OCI-LY1 (cell line): ENCODE data around the gene DNAJC3.

Experiments used
- H2AFZ ChIP-seq: fragments of 200-600 bp; sonication (generic), shearing (Covaris generic); 2 replicates; pipeline ENCODE4 v1.6.0; 2014; ENCODE audit warnings: antibody characterized with exemption, mild to moderate bottlenecking, low read length
- H3F3A ChIP-seq: fragments of 200-600 bp; sonication (generic), shearing (Covaris generic); 2 replicates; pipeline ENCODE4 v1.6.0; 2014; ENCODE audit warnings: mild to moderate bottlenecking, antibody characterized with exemption, low read length, moderate library complexity; ENCODE audit not compliant: insufficient read depth
- H3K27ac ChIP-seq: fragments of 200-600 bp; sonication (generic); 2 replicates; pipeline ENCODE4 v1.5.1; 2014; ENCODE audit warnings: low read length, mixed run types, mild to moderate bottlenecking, low read depth; ENCODE audit not compliant: poor library complexity, severe bottlenecking
- H3K27me3 ChIP-seq: fragments of 200-600 bp; sonication (generic); 2 replicates; pipeline ENCODE4 v1.6.0; 2014; ENCODE audit warnings: antibody characterized with exemption, mild to moderate bottlenecking, low read length, moderate library complexity; ENCODE audit not compliant: insufficient read depth
- H3K36me3 ChIP-seq: fragments of 200-600 bp; sonication (generic); 2 replicates; pipeline ENCODE4 v1.6.1; 2014; ENCODE audit warnings: mild to moderate bottlenecking, antibody characterized with exemption, low read length, moderate library complexity, mixed read lengths; ENCODE audit not compliant: insufficient read depth
- H3K4me1 ChIP-seq: fragments of 200-600 bp; sonication (generic); 2 replicates; pipeline ENCODE4 v1.5.1; 2014; ENCODE audit warnings: mild to moderate bottlenecking, low read length, moderate library complexity; ENCODE audit not compliant: insufficient read depth, severe bottlenecking
- H3K4me2 ChIP-seq: fragments of 200-600 bp; sonication (generic), shearing (Covaris generic); 2 replicates; pipeline ENCODE4 v1.6.1; 2014; ENCODE audit warnings: low read length
- H3K4me3 ChIP-seq: fragments of 200-600 bp; sonication (generic); 2 replicates; pipeline ENCODE4 v1.5.1; 2014; ENCODE audit warnings: low read length, low read depth, mild to moderate bottlenecking, mixed read lengths; ENCODE audit not compliant: poor library complexity, severe bottlenecking
- H3K79me2 ChIP-seq: fragments of 200-600 bp; shearing (Covaris generic); 2 replicates; pipeline ENCODE4 v1.6.1; 2016; ENCODE audit warnings: mixed run types, low read length, mixed read lengths; ENCODE audit not compliant: insufficient read depth
- H3K9ac ChIP-seq: fragments of 200-600 bp; sonication (generic), shearing (Covaris generic); 2 replicates; pipeline ENCODE4 v1.6.1; 2014; ENCODE audit warnings: mild to moderate bottlenecking, low read length, mixed read lengths
- H3K9me2 ChIP-seq: fragments of 200-600 bp; sonication (generic), shearing (Covaris generic); 2 replicates; pipeline ENCODE4 v1.6.1; 2014; ENCODE audit warnings: low read depth, mild to moderate bottlenecking, low read length, mixed read lengths
- H3K9me3 ChIP-seq: fragments of 200-600 bp; shearing (Covaris generic); 2 replicates; pipeline ENCODE4 v1.6.1; 2014; ENCODE audit warnings: low read length, mixed read lengths
- H4K20me1 ChIP-seq: fragments of 200-600 bp; sonication (generic), shearing (Covaris generic); 2 replicates; pipeline ENCODE4 v1.6.0; 2016; ENCODE audit warnings: mild to moderate bottlenecking, low read length; ENCODE audit not compliant: insufficient read depth
- CTCF ChIP-seq: fragments of 200-600 bp; sonication (generic), shearing (Covaris generic); IDR thresholded peaks from 2 replicates; pipeline ENCODE4 v1.5.1; 2017; ENCODE audit warnings: mild to moderate bottlenecking, antibody characterized with exemption, low read length, moderate library complexity, mixed read lengths
- EZH2 ChIP-seq: fragments of 200-600 bp; sonication (generic), shearing (Covaris generic); IDR thresholded peaks from 2 replicates; pipeline ENCODE4 v1.8.0; 2017; ENCODE audit warnings: borderline replicate concordance, mixed run types, mild to moderate bottlenecking, antibody characterized with exemption, low read length, moderate library complexity, mixed read lengths

DNAJC3 gene

GRCh38 chr13:95704510-95704909, 27.6 kb downstream of the DNAJC3 start:
- Histone ChIP-seq H3K4me2 (no peak overlapping the region), H2AFZ (no peak overlapping the region), H3K79me2 (peaks cover 74% of the 10 kb centered on the region), H3K9ac (no peak overlapping the region), H3K4me1 (peaks cover 32% of the 10 kb centered on the region), H3K9me2 (no peaks in the 10 kb centered on the region), H3K27me3 (no peaks in the 10 kb centered on the region), H3K9me3 (no peaks in the 10 kb centered on the region), H3K27ac (no peak overlapping the region), H4K20me1 (no peaks in the 10 kb centered on the region), H3K4me3 (no peak overlapping the region), H3F3A (no peaks in the 10 kb centered on the region), H3K36me3 (peaks cover 1% of the 10 kb centered on the region; the same call in 1 of the 2 replicates)
- TF ChIP-seq EZH2: no peak
- peak; percentile 40; the same call in 1 of the 2 replicates for TF ChIP-seq CTCF

GRCh38 chr13:95706356-95706755, 29.4 kb downstream of the DNAJC3 start:
- no peaks in the 10 kb centered on the region for H3K27me3 ChIP-seq
- H3K9me2 ChIP-seq: no peaks in the 10 kb centered on the region
- peaks cover 20% of the 10 kb centered on the region for H3K36me3 ChIP-seq
- no peaks in the 10 kb centered on the region for H4K20me1 ChIP-seq
- TF ChIP-seq EZH2: no peak
- no peak for TF ChIP-seq CTCF
- H2AFZ ChIP-seq: no peak overlapping the region
- no peak overlapping the region for H3K4me3 ChIP-seq
- H3K9ac ChIP-seq: no peak overlapping the region
- no peak overlapping the region for H3K4me2 ChIP-seq
- H3K4me1 ChIP-seq: peaks cover 27% of the 10 kb centered on the region
- H3K79me2 ChIP-seq: peaks cover 61% of the 10 kb centered on the region
- no peaks in the 10 kb centered on the region for H3K9me3 ChIP-seq
- no peak overlapping the region for H3K27ac ChIP-seq
- no peaks in the 10 kb centered on the region for H3F3A ChIP-seq

GRCh38 chr13:95707035-95707434, 30.1 kb downstream of the DNAJC3 start:
- Histone ChIP-seq H3K9me2 (no peaks in the 10 kb centered on the region), H3K27me3 (no peaks in the 10 kb centered on the region), H3K27ac (peak overlapping the region; percentile 68), H3K4me3 (no peak overlapping the region), H4K20me1 (no peaks in the 10 kb centered on the region), H3K36me3 (peaks cover 27% of the 10 kb centered on the region), H3K4me2 (peak overlapping the region; percentile 27; the same call in 1 of the 2 replicates), H2AFZ (no peak overlapping the region), H3K9me3 (peaks cover 3% of the 10 kb centered on the region; the same call in 1 of the 2 replicates), H3K9ac (no peak overlapping the region), H3F3A (no peaks in the 10 kb centered on the region), H3K79me2 (peaks cover 54% of the 10 kb centered on the region), H3K4me1 (peaks cover 27% of the 10 kb centered on the region)
- TF ChIP-seq EZH2: no peak
- TF ChIP-seq CTCF: no peak
